A549 (cell line): ENCODE results near the gene ABCF2. TPM values are rescaled to one million over a fixed set of nuclear protein-coding genes. Genes with fewer than 3 reads are reported as not detected.
A peak's percentile ranks its signal among the peaks of the same experiment; 100 is the strongest.

Experiments
- ATAC-seq, 2 experiments: fragments of 200-7000 bp in 1 of 2; fragments of >200 bp in 1 of 2; cut with Nextera tagmentation in 1 of 2; cut with Tn5 transposase in 1 of 2; 3 replicates each; pipeline versions ENCODE4 v1.8.0 to v1.9.1; 2018 to 2020; ENCODE audit warnings: mild to moderate bottlenecking in 1 of 2, moderate library complexity in 1 of 2
- CTCF ChIA-PET: fragments of 300-600 bp; sonication (Branson Sonifier 250); formaldehyde crosslinking; extraction: SDS; loops from one replicate; lab custom pipeline; 2021; ENCODE audit warnings: antibody characterized with exemption, inconsistent platforms; lab: Yijun Ruan, JAX
- POLR2A ChIA-PET: fragments of 350-600 bp; formaldehyde crosslinking; extraction: SDS; loops from one replicate; lab custom pipeline; 2021; ENCODE audit warnings: antibody characterized with exemption, inconsistent platforms; lab: Yijun Ruan, JAX
- DNase-seq, 2 experiments: peaks; one replicate each; pipeline versions ENCODE4 v3.0.0 to v3.0.0-alpha.2; 2011 to 2016; ENCODE audit warnings: low read depth in 1 of 2, low spot score in 1 of 2
- FAIRE-seq: peaks from 2 replicates; lab custom pipeline; 2011; peaks lifted over from hg19 to GRCh38; lab: Jason Lieb, UNC
- H3K27ac ChIP-seq, 2 experiments: fragments of >200 bp; sonication (Bioruptor Twin); formaldehyde crosslinking; 3 replicates each; pipeline ENCODE4 v1.5.1; 2016 to 2017
- H3K4me1 ChIP-seq: fragments of >200 bp; sonication (Bioruptor Twin); formaldehyde crosslinking; 3 replicates; pipeline ENCODE4 v1.6.1; 2016
- H3K4me2 ChIP-seq: fragments of >200 bp; sonication (Bioruptor Twin); formaldehyde crosslinking; 3 replicates; pipeline ENCODE4 v1.6.1; 2016
- H3K4me3 ChIP-seq: fragments of >200 bp; sonication (Bioruptor Twin); formaldehyde crosslinking; 3 replicates; pipeline ENCODE4 v1.5.1; 2016
- H3K9me3 ChIP-seq: fragments of >200 bp; sonication (Bioruptor Twin); formaldehyde crosslinking; 3 replicates; pipeline ENCODE4 v1.6.1; 2016
- ATOH8 ChIP-seq: fragments of 250-450 bp; sonication (Bioruptor Pico); IDR thresholded peaks from 2 replicates; pipeline ENCODE4 v1.5.0; 2020; ENCODE audit warnings: low read depth, mild to moderate bottlenecking, moderate library complexity
- CBX8 ChIP-seq: fragments of 200-600 bp; sonication (generic); IDR thresholded peaks from 2 replicates; pipeline ENCODE4 v1.6.1; 2016
- CHD4 ChIP-seq: fragments of 200-600 bp; sonication (generic); IDR thresholded peaks from 2 replicates; pipeline ENCODE4 v1.6.1; 2016; ENCODE audit warnings: antibody characterized with exemption, mild to moderate bottlenecking, borderline replicate concordance
- CTCF ChIP-seq: fragments of >200 bp; sonication (Bioruptor Twin); formaldehyde crosslinking; IDR thresholded peaks from 3 replicates; pipeline ENCODE4 v1.5.1; 2016
- FOSL2 ChIP-seq, 2 experiments: fragments of 450-650 bp in 1 of 2; fragments of >200 bp in 1 of 2; sonication (Bioruptor Twin) in 1 of 2; formaldehyde crosslinking; IDR thresholded peaks; 2 replicates each; pipeline versions ENCODE4 v1.5.0 to v1.6.1; 2016 to 2020; ENCODE audit warnings: mild to moderate bottlenecking in 1 of 2, moderate library complexity in 1 of 2
- HES2 ChIP-seq: fragments of >200 bp; sonication (Bioruptor Twin); formaldehyde crosslinking; IDR thresholded peaks from 2 replicates; pipeline ENCODE4 v1.6.1; 2016
- HMGXB4 ChIP-seq: fragments of 250-450 bp; sonication (Bioruptor Pico); IDR thresholded peaks from 2 replicates; pipeline ENCODE4 v1.5.0; 2021; ENCODE audit warnings: mild to moderate bottlenecking, moderate library complexity, borderline replicate concordance
- JUN ChIP-seq, 2 experiments: fragments of >200 bp; sonication (Bioruptor Twin); formaldehyde crosslinking; IDR thresholded peaks; 2 replicates in 1 of 2; 3 replicates in 1 of 2; pipeline ENCODE4 v1.6.1; 2016 to 2017
- KDM5A ChIP-seq: fragments of 200-600 bp; sonication (generic); IDR thresholded peaks from 2 replicates; pipeline ENCODE4 v1.6.1; 2016; ENCODE audit warnings: antibody characterized with exemption, mild to moderate bottlenecking
- MAFK ChIP-seq: fragments of 450-650 bp; IDR thresholded peaks from 2 replicates; pipeline ENCODE4 v1.6.1; 2014; ENCODE audit not compliant: partially characterized antibody
- NR3C1 ChIP-seq: fragments of >200 bp; sonication (Bioruptor Twin); formaldehyde crosslinking; IDR thresholded peaks from 3 replicates; pipeline ENCODE4 v1.6.1; 2017
- PBX3 ChIP-seq: IDR thresholded peaks from 2 replicates; pipeline ENCODE4 v1.6.1; 2012
- RAD21 ChIP-seq, 2 experiments: fragments of >200 bp in 1 of 2; sonication (Bioruptor Twin) in 1 of 2; formaldehyde crosslinking in 1 of 2; IDR thresholded peaks in 1 of 2; conservative IDR thresholded peaks in 1 of 2; 2 replicates in 1 of 2; 3 replicates in 1 of 2; pipeline ENCODE4 v1.6.1; 2012 to 2018; ENCODE audit warnings: inconsistent platforms in 1 of 2
- RARB ChIP-seq: fragments of 250-450 bp; sonication (Bioruptor Pico); IDR thresholded peaks from 2 replicates; pipeline ENCODE4 v1.8.0; 2021; ENCODE audit warnings: mild to moderate bottlenecking, moderate library complexity
- RCOR1 ChIP-seq: fragments of 150-350 bp; IDR thresholded peaks from 2 replicates; pipeline ENCODE4 v1.6.1; 2014; ENCODE audit warnings: antibody characterized with exemption, low read length, low read depth
- RFX5 ChIP-seq: fragments of 450-650 bp; IDR thresholded peaks from 2 replicates; pipeline ENCODE4 v1.7.1; 2014; ENCODE audit warnings: antibody characterized with exemption, mild to moderate bottlenecking, moderate library complexity
- RNF2 ChIP-seq: fragments of 200-600 bp; sonication (generic); IDR thresholded peaks from 2 replicates; pipeline ENCODE4 v1.6.1; 2016; ENCODE audit warnings: low read depth, mild to moderate bottlenecking, antibody characterized with exemption, moderate library complexity, borderline replicate concordance
- SREBF2 ChIP-seq: fragments of 450-650 bp; IDR thresholded peaks from 2 replicates; pipeline ENCODE4 v1.6.1; 2014; ENCODE audit warnings: mild to moderate bottlenecking, moderate library complexity
- TFCP2L1 ChIP-seq: fragments of 250-450 bp; sonication (Bioruptor Pico); IDR thresholded peaks from 2 replicates; pipeline ENCODE4 v1.5.0; 2021; ENCODE audit warnings: mild to moderate bottlenecking
- ZC3H11A ChIP-seq: fragments of 450-650 bp; IDR thresholded peaks from 2 replicates; pipeline ENCODE4 v1.6.1; 2014; ENCODE audit warnings: antibody characterized with exemption, mild to moderate bottlenecking
- ZFP36 ChIP-seq: fragments of 450-650 bp; IDR thresholded peaks from 2 replicates; pipeline ENCODE4 v1.6.1; 2014; ENCODE audit warnings: borderline replicate concordance; ENCODE audit not compliant: partially characterized antibody
- WGBS: methylation state at CpG from one replicate; pipeline ENCODE4 v1.1.6; 2017; ENCODE audit errors: missing lambda C conversion rate; 5-methylcytosine and 5-hydroxymethylcytosine counted together
- polyA plus RNA-seq, 4 experiments: library from polyadenylated mRNA; depleted of rRNA in 3 of 4; stranded (reverse); fragments of >200 nt; fragmentation: RNase III in 1 of 4; extraction: RNeasy Plus Mini Kit Qiagen cat#74134 plus additional on column Dnase treatment in 1 of 4; gene quantifications; 2 replicates in 3 of 4; 3 replicates in 1 of 4; pipeline ENCODE4 v1.2.3, GENCODE V29; 2011 to 2017

Gene ABCF2
- polyA plus RNA-seq, 2 of the 4 experiments (the other 2 are of a cell fraction) = 47.8 to 70.9 TPM

- TF ChIP-seq ZFP36 (no peak), RAD21 (conservative IDR thresholded peaks at IDR 0.05 in 1 of 2, IDR thresholded peaks at IDR 0.05 in 1 of 2) (peak; percentile 48 to 54), KDM5A (no peak)
These were observed 17.3 kb upstream of the ABCF2 start (continued) for GRCh38 chr7:151244196-151244840.

- Histone ChIP-seq H3K4me3 (no peak overlapping the region), H3K27ac (no peak overlapping the region), H3K9me3 (no peaks in the 10 kb centered on the region), H3K4me1 (peaks cover 48% of the 10 kb centered on the region), H3K4me2 (no peak overlapping the region)
- TF ChIP-seq MAFK = no peak
- TF ChIP-seq CHD4 = no peak
- no peak for TF ChIP-seq RFX5
- no peak for TF ChIP-seq CTCF
- no peak for TF ChIP-seq HMGXB4 (CRISPR knock-in tag)
- no peak for TF ChIP-seq RNF2
- TF ChIP-seq NR3C1 = no peak
- no peak for TF ChIP-seq CBX8
- no peak for TF ChIP-seq FOSL2 (IDR thresholded peaks at IDR 0.05)
- no peak for TF ChIP-seq FOSL2 (CRISPR knock-in tag; IDR thresholded peaks at IDR 0.05)
- TF ChIP-seq ZC3H11A = no peak
- TF ChIP-seq SREBF2 = no peak
- TF ChIP-seq RCOR1 = no peak
- TF ChIP-seq PBX3 = no peak
- no peak for TF ChIP-seq JUN (IDR thresholded peaks at IDR 0.05)
- TF ChIP-seq RARB (CRISPR knock-in tag) = no peak
- no peak for TF ChIP-seq TFCP2L1 (CRISPR knock-in tag)
- TF ChIP-seq HES2 = no peak
- no peak for TF ChIP-seq ATOH8
- POLR2A ChIA-PET = interaction anchor here (1.0 to 2.0 kb wide), 3 partner anchors 11 to 17 kb away, joined by 3 to 9 read pairs (median 5); partner anchors contain the start of genes ABCF2 and CHPF2
- FAIRE-seq = no peak
- CTCF ChIA-PET = interaction anchor here (0.6 to 5.3 kb wide), 39 partner anchors 9 to 280 kb away, joined by 3 to 69 read pairs (median 5); partner anchors contain the start of genes ABCF2, CHPF2 and GBX1
- 80% methylated on average over 16 of the region's 17 CpGs for WGBS
- ATAC-seq = no peak
- no peak for DNase-seq
These were observed 16.6 kb upstream of the ABCF2 start for GRCh38 chr7:151243408-151244195.
